H9 (cell line): Measurements from ENCODE around the gene ACOXL. TPM values are rescaled to one million over a fixed set of nuclear protein-coding genes. Genes with fewer than 3 reads are reported as not detected.
A peak's percentile ranks its signal among the peaks of the same experiment; 100 is the strongest.

ENCODE experiments used
- DNase-seq: peaks from one replicate; pipeline ENCODE4 v3.0.0-alpha.2; 2017
- H2AFZ ChIP-seq: one replicate; pipeline ENCODE4 v1.6.1; 2013; ENCODE audit warnings: mild to moderate bottlenecking, low read length, control low read depth, moderate library complexity
- H2AK5ac ChIP-seq: 2 replicates; pipeline ENCODE4 v1.6.1; 2013; ENCODE audit warnings: low read length, control low read depth, mixed read lengths; ENCODE audit not compliant: insufficient read length
- H2BK120ac ChIP-seq: one replicate; pipeline ENCODE4 v1.6.1; 2013; ENCODE audit warnings: low read depth, mild to moderate bottlenecking, low read length, control low read depth, inconsistent platforms; ENCODE audit not compliant: poor library complexity, severe bottlenecking
- H2BK12ac ChIP-seq: 2 replicates; pipeline ENCODE4 v1.6.1; 2013; ENCODE audit warnings: low read length, control low read depth, mixed read lengths, low read depth; ENCODE audit not compliant: insufficient read length
- H2BK15ac ChIP-seq: 2 replicates; pipeline ENCODE4 v1.6.1; 2013; ENCODE audit warnings: low read depth, low read length, control low read depth
- H2BK20ac ChIP-seq: one replicate; pipeline ENCODE4 v1.6.1; 2013; ENCODE audit warnings: low read depth, mild to moderate bottlenecking, low read length, control low read depth, inconsistent platforms; ENCODE audit not compliant: poor library complexity, severe bottlenecking
- H2BK5ac ChIP-seq: 2 replicates; pipeline ENCODE4 v1.6.1; 2013; ENCODE audit warnings: low read length, control low read depth, mixed read lengths; ENCODE audit not compliant: insufficient read length
- H3K14ac ChIP-seq: 2 replicates; pipeline ENCODE4 v1.6.1; 2013; ENCODE audit warnings: low read length, control low read depth; ENCODE audit not compliant: insufficient read depth
- H3K18ac ChIP-seq: 2 replicates; pipeline ENCODE4 v1.6.1; 2013; ENCODE audit warnings: low read depth, mild to moderate bottlenecking, mixed read lengths, low read length, control low read depth; ENCODE audit not compliant: insufficient read length
- H3K23ac ChIP-seq: 2 replicates; pipeline ENCODE4 v1.6.1; 2013; ENCODE audit warnings: low read length, control low read depth, mixed read lengths, low read depth; ENCODE audit not compliant: insufficient read length
- H3K23me2 ChIP-seq: 2 replicates; pipeline ENCODE4 v1.6.1; 2013; ENCODE audit warnings: low read depth, mild to moderate bottlenecking, mixed read lengths, low read length, control low read depth; ENCODE audit not compliant: insufficient read length, poor library complexity, severe bottlenecking
- H3K27ac ChIP-seq: 2 replicates; pipeline ENCODE4 v1.5.1; 2013; ENCODE audit warnings: low read length, control low read depth, mixed read lengths, low read depth; ENCODE audit not compliant: insufficient read length
- H3K27me3 ChIP-seq: 2 replicates; pipeline ENCODE4 v1.6.1; 2013; ENCODE audit warnings: low read length, control low read depth, inconsistent platforms; ENCODE audit not compliant: insufficient read depth
- H3K4ac ChIP-seq: 2 replicates; pipeline ENCODE4 v1.6.1; 2013; ENCODE audit warnings: low read depth, mild to moderate bottlenecking, control low read depth, inconsistent platforms, low read length, moderate library complexity
- H3K4me1 ChIP-seq: 2 replicates; pipeline ENCODE4 v1.6.1; 2013; ENCODE audit warnings: low read length, control low read depth, inconsistent platforms; ENCODE audit not compliant: insufficient read depth
- H3K4me2 ChIP-seq: 2 replicates; pipeline ENCODE4 v1.6.1; 2013; ENCODE audit warnings: low read length, control low read depth, mixed read lengths; ENCODE audit not compliant: insufficient read length, insufficient read depth
- H3K56ac ChIP-seq: 2 replicates; pipeline ENCODE4 v1.6.1; 2013; ENCODE audit warnings: low read depth, mild to moderate bottlenecking, mixed read lengths, low read length, control low read depth; ENCODE audit not compliant: insufficient read length
- H3K79me1 ChIP-seq: 2 replicates; pipeline ENCODE4 v1.6.1; 2013; ENCODE audit warnings: low read depth, mild to moderate bottlenecking, moderate library complexity, low read length, control low read depth, inconsistent platforms; ENCODE audit not compliant: insufficient read depth, poor library complexity, severe bottlenecking
- H3K79me2 ChIP-seq: 2 replicates; pipeline ENCODE4 v1.6.1; 2013; ENCODE audit warnings: low read length, control low read depth, inconsistent platforms; ENCODE audit not compliant: insufficient read depth
- H3K9ac ChIP-seq: 2 replicates; pipeline ENCODE4 v1.6.1; 2013; ENCODE audit warnings: low read length, control low read depth, mixed read lengths; ENCODE audit not compliant: insufficient read length; ENCODE audit errors: extremely low read depth
- H3K9me3 ChIP-seq: one replicate; pipeline ENCODE4 v1.6.1; 2013; ENCODE audit warnings: low read depth, low read length, inconsistent platforms; ENCODE audit not compliant: control insufficient read depth
- H3T11ph ChIP-seq: one replicate; pipeline ENCODE4 v1.6.1; 2013; ENCODE audit warnings: mild to moderate bottlenecking, low read length, control low read depth, inconsistent platforms
- H4K20me1 ChIP-seq: one replicate; pipeline ENCODE4 v1.6.1; 2013; ENCODE audit not compliant: control insufficient read depth, insufficient read length, insufficient read depth
- H4K5ac ChIP-seq: 2 replicates; pipeline ENCODE4 v1.6.1; 2013; ENCODE audit warnings: low read depth, mild to moderate bottlenecking, mixed read lengths, low read length, control low read depth; ENCODE audit not compliant: insufficient read length
- H4K8ac ChIP-seq: replicated peaks from 2 replicates; pipeline ENCODE4 v1.6.1; 2013; ENCODE audit warnings: low read length, control low read depth, mixed read lengths, low read depth; ENCODE audit not compliant: insufficient read length
- H4K91ac ChIP-seq: 2 replicates; pipeline ENCODE4 v1.6.1; 2013; ENCODE audit warnings: low read depth, mild to moderate bottlenecking, moderate library complexity, mixed read lengths, low read length, control low read depth; ENCODE audit not compliant: insufficient read length
- H3K27ac Mint-ChIP-seq, 3 experiments: 2 replicates in 2 of 3; 3 replicates in 1 of 3; pipeline ENCODE4 v1.8.0; 2020 to 2021; ENCODE audit warnings: mixed read lengths in 3 of 3, mild to moderate bottlenecking in 1 of 3, moderate library complexity in 1 of 3
- H3K27me3 Mint-ChIP-seq: 2 replicates; pipeline ENCODE4 v1.8.0; 2021; ENCODE audit warnings: low read depth, mild to moderate bottlenecking, moderate library complexity, mixed read lengths
- H3K36me3 Mint-ChIP-seq, 3 experiments: 2 replicates in 2 of 3; 3 replicates in 1 of 3; pipeline ENCODE4 v1.8.0; 2020 to 2021; ENCODE audit warnings: low read depth in 3 of 3, mixed read lengths in 3 of 3; ENCODE audit not compliant: insufficient read depth in 1 of 3
- H3K4me1 Mint-ChIP-seq, 2 experiments: 2 replicates each; pipeline ENCODE4 v1.8.0; 2020; ENCODE audit warnings: mixed read lengths in 2 of 2
- H3K4me3 Mint-ChIP-seq, 2 experiments: 2 replicates in 1 of 2; 3 replicates in 1 of 2; pipeline ENCODE4 v1.8.0; 2020 to 2021; ENCODE audit warnings: mild to moderate bottlenecking in 2 of 2, mixed read lengths in 2 of 2, moderate library complexity in 1 of 2
- H3K9me3 Mint-ChIP-seq, 2 experiments: 2 replicates in 1 of 2; 3 replicates in 1 of 2; pipeline ENCODE4 v1.8.0; 2020; ENCODE audit warnings: mild to moderate bottlenecking in 2 of 2, mixed read lengths in 2 of 2, moderate library complexity in 1 of 2
- WGBS: extraction: QIAGEN DNeasy Blood & Tissue Kit; methylation state at CpG from one replicate; pipeline ENCODE4 v1.1.7; 2013; ENCODE audit warnings: missing lambda C conversion rate, low lambda C conversion rate, mixed read lengths; ENCODE audit not compliant: insufficient read length; ENCODE audit errors: extremely low coverage; 5-methylcytosine and 5-hydroxymethylcytosine counted together
- total RNA-seq: library from RNA; stranded (reverse); gene quantifications from 2 replicates; pipeline ENCODE4 v1.2.1, GENCODE V29; 2021
- TF ChIP-seq, protein P1 (sequence below): fragments of 200-600 bp; sonication (generic); conservative IDR thresholded peaks from 3 replicates; pipeline ENCODE4 v1.8.0; 2021; ENCODE audit warnings: antibody characterized with exemption, mild to moderate bottlenecking

Gene ACOXL
- total RNA-seq, 1 experiment from 2014 or later, result 37.6 TPM

- H2BK12ac ChIP-seq, result no peak overlapping the region
- no peak overlapping the region for H4K91ac ChIP-seq
- no peak overlapping the region for H2BK120ac ChIP-seq
- peaks cover 4% of the 10 kb centered on the region for H3K9me3 ChIP-seq
- no peak overlapping the region for H2BK5ac ChIP-seq
- H4K8ac ChIP-seq, result no peak overlapping the region
- peaks cover 45 to 79% (median 73%) of the 10 kb centered on the region in 3 experiments for H3K36me3 Mint-ChIP-seq
- H3K4me1 ChIP-seq, result no peaks in the 10 kb centered on the region
- H3K4me3 Mint-ChIP-seq, result no peak overlapping the region
- H4K5ac ChIP-seq, result no peak overlapping the region
- H3K27ac Mint-ChIP-seq, result peak overlapping the region in 2 of 3 experiments; percentile 29 to 69; a peak in 3 of 7 replicates
- peaks cover 16 to 17% of the 10 kb centered on the region in 2 experiments for H3K9me3 Mint-ChIP-seq
- H3K4ac ChIP-seq, result no peak overlapping the region
- no peak overlapping the region for H2BK15ac ChIP-seq
- H3K4me1 Mint-ChIP-seq, result no peaks in the 10 kb centered on the region
- no peaks in the 10 kb centered on the region for H3K79me2 ChIP-seq
- H3K56ac ChIP-seq, result no peak overlapping the region
- H2BK20ac ChIP-seq, result no peak overlapping the region
- no peak overlapping the region for H3K27ac ChIP-seq
- no peak overlapping the region for H3K9ac ChIP-seq
- TF ChIP-seq, protein P1, sequence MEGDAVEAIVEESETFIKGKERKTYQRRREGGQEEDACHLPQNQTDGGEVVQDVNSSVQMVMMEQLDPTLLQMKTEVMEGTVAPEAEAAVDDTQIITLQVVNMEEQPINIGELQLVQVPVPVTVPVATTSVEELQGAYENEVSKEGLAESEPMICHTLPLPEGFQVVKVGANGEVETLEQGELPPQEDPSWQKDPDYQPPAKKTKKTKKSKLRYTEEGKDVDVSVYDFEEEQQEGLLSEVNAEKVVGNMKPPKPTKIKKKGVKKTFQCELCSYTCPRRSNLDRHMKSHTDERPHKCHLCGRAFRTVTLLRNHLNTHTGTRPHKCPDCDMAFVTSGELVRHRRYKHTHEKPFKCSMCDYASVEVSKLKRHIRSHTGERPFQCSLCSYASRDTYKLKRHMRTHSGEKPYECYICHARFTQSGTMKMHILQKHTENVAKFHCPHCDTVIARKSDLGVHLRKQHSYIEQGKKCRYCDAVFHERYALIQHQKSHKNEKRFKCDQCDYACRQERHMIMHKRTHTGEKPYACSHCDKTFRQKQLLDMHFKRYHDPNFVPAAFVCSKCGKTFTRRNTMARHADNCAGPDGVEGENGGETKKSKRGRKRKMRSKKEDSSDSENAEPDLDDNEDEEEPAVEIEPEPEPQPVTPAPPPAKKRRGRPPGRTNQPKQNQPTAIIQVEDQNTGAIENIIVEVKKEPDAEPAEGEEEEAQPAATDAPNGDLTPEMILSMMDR, result no peak
- H2AK5ac ChIP-seq, result no peak overlapping the region
- no peak overlapping the region for H3K14ac ChIP-seq
- H3K79me1 ChIP-seq, result no peaks in the 10 kb centered on the region
- WGBS, result no CpG with 5 or more reads among the region's 3 CpGs
- no peak overlapping the region for H3K4me2 ChIP-seq
- no peak overlapping the region for H2AFZ ChIP-seq
- DNase-seq, result no peak
- H3K27me3 Mint-ChIP-seq, result no peaks in the 10 kb centered on the region
- H3K23ac ChIP-seq, result no peak overlapping the region
- H3K27me3 ChIP-seq, result no peaks in the 10 kb centered on the region
- H3K18ac ChIP-seq, result no peak overlapping the region
- H3T11ph ChIP-seq, result no peak overlapping the region
- H4K20me1 ChIP-seq, result no peaks in the 10 kb centered on the region
- no peaks in the 10 kb centered on the region for H3K23me2 ChIP-seq
Measured at GRCh38 chr2:110819711-110820110, 87.3 kb downstream of the ACOXL start.
